Fibroblast of villous mesenchyme (primary cell): ENCODE results near the gene PTPRN2. TPM values are rescaled to one million over a fixed set of nuclear protein-coding genes. Genes with fewer than 3 reads are reported as not detected.

ENCODE experiments used
- DNase-seq: peaks from one replicate; pipeline ENCODE4 v3.0.0-alpha.2; 2010; ENCODE audit warnings: low read depth
- H3K4me3 ChIP-seq: 2 replicates; pipeline ENCODE4 v1.5.1; 2011; ENCODE audit warnings: low read depth, mild to moderate bottlenecking, low read length
- total RNA-seq: library from RNA; depleted of rRNA; stranded (reverse); fragments of >200 nt; gene quantifications from 2 replicates; pipeline ENCODE4 v1.2.3, GENCODE V29; 2012
- TF ChIP-seq, protein P1 (sequence below): IDR thresholded peaks from 2 replicates; pipeline ENCODE4 v1.5.1; 2012; ENCODE audit warnings: low read depth, mild to moderate bottlenecking, low read length; ENCODE audit not compliant: insufficient read depth

PTPRN2 gene
- total RNA-seq, 1 donor, result not detected

DNA sequence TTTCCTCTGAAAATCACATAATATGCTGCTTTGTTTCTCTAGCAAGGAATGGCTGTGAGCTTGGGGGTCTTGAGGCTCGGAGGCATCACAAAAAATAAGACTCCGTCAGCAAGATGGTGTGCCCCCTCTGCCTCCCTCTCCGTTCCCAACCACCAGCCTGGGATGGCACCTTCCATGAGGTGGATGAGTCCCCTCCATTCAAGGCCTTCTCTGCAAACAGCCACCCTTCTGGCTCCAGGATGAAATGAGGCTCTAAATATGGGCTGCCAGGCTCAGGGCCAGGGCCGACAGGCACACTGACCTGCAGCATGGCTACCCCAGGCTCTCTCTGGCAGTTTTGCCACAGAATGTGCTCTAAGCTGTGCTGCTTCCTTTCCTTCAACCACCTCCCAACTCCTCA, 521.5 kb downstream of the PTPRN2 start:
- TF ChIP-seq, protein P1, sequence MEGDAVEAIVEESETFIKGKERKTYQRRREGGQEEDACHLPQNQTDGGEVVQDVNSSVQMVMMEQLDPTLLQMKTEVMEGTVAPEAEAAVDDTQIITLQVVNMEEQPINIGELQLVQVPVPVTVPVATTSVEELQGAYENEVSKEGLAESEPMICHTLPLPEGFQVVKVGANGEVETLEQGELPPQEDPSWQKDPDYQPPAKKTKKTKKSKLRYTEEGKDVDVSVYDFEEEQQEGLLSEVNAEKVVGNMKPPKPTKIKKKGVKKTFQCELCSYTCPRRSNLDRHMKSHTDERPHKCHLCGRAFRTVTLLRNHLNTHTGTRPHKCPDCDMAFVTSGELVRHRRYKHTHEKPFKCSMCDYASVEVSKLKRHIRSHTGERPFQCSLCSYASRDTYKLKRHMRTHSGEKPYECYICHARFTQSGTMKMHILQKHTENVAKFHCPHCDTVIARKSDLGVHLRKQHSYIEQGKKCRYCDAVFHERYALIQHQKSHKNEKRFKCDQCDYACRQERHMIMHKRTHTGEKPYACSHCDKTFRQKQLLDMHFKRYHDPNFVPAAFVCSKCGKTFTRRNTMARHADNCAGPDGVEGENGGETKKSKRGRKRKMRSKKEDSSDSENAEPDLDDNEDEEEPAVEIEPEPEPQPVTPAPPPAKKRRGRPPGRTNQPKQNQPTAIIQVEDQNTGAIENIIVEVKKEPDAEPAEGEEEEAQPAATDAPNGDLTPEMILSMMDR, result no peak
- no peak for DNase-seq
- H3K4me3 ChIP-seq, result no peak overlapping the region

DNA sequence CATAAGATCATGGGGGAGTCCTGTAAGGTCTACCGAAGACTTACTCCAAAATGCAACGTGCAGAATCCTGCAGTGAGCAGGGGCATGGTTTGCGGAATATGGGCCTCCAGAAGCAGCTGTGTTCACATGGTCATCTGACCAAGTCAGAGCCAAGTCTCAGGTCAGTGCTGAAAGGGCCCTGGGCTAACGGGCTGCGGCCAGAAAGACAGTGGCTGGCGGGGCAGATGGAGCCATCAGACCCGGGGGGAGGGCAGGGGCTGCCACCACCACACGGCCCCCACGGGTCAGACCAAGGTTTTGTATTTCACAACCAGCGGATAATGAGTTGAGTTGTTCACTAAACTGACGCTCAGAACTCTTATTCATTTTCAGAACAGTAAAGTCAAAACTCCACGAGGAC, 522.3 kb downstream of the PTPRN2 start:
- TF ChIP-seq, protein P1, result no peak
- no peak overlapping the region for H3K4me3 ChIP-seq
- DNase-seq, result no peak

DNA sequence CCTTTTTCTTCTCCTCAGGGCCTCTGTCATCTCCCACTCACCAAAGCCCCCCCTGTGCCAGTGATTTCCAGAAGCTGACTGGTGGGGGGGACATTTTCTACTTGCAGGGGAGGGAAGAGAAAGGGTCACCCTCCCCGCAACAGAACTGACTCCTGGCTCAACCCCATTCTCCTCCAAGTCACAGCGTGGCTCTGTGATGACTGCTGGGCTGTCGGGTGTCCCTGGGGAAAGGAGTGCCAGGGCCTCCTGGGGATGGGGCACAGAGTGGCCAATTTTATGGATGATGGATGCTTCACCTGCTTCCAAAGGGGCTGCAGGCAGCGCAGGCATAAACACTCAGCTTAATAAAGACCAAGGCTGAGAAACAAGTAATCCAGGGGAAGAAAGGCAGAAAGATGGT, 523.0 kb downstream of the PTPRN2 start:
- no peak for DNase-seq
- H3K4me3 ChIP-seq, result no peak overlapping the region
- TF ChIP-seq, protein P1, result no peak

DNA sequence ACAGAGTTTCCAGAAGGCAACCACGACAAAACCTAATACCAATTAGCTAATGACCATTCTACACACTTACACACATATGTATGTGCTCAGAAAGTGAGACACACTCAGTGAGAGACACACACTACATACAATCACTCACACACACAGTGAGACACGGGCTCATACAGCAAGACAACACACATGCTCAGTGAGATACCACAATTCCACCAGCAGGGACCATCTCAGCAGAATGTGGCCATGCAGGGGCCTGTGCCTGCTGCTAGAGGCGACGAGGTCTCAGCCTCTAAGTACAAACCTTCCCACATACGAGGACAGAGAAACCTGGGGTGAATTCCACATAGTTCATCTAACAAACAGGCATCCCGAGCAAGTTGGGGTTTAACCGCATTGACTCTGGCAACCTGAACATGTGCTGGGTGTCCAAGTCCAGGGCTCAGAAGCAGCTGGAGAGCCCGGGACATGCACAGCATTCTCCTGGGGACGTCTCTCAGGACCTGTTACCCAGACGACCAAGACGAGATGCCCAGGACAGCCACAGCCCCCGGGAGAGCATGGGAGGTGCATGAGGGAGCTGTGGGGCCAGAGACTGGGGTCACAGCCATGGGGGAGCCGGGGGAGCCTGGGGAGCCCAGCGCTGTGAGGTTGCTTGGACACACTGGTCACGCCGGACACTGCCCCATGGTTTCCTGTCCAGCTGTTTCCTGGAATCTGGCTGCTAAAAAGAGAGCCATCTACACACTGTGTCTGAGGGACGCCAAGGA, 523.6 kb downstream of the PTPRN2 start:
- no peak for DNase-seq
- TF ChIP-seq, protein P1, result no peak
- H3K4me3 ChIP-seq, result no peak overlapping the region

DNA sequence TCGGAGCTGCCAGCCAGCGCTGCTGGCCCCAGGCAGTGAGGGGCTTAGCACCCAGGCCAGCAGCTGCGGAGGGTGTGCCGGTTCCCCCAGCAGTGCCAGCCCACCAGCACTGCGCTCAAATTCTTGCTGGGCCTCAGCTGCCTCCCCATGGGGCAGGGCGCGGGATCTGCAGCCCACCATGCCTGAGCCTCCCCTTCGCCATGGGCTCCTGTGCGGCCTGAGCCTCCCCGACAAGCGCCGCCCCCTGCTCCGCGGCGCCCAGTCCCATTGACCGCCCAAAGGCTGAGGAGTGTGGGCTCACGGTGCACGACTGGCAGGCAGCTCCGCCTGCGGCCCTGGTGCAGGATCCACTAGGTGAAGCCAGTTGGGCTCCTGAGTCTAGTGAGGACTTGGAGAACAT, 525.0 kb downstream of the PTPRN2 start:
- TF ChIP-seq, protein P1, result no peak
- no peak overlapping the region for H3K4me3 ChIP-seq
- no peak for DNase-seq

DNA sequence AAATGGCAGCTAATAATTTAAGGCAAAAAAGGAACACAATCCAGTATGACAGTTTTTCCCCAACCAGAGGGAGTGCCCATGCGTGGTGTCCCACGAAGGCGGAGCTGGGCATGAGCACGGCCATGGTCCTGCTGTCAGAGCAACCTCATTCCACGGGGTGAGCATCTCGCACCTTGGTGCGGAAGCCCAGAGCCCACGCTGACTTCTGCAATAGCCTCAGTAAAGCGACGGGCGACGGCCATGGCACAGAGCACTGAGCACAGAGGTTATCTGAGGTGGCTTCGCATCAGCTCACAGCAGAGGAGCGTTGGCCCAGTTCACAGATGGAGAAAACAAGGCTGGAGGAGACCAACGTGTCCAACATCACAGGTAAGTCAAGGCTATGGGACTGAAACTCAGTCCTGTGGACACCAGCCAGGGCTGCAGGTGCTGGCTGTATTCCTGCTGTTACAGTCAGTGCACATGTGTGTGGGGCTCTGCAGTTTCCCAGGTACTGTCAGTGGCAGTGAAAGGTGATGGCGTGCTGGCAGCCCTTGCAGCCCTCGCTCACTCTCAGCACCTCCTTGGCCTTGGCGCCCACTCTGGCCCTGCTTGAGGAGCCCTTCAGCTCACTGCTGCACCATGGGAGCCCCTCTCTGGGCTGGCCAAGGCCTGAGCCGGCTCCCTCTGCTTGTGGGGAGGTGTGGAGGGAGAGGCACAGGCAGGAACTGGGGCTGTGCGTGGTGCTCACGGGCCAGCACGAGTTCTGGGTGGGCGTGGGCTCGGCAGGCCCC, 525.6 kb downstream of the PTPRN2 start:
- no peak for DNase-seq
- TF ChIP-seq, protein P1, result no peak
- H3K4me3 ChIP-seq, result no peak overlapping the region
